Activated CD8-positive, alpha-beta T cell treated with anti-CD3 and anti-CD28 coated beads for 36 hours (primary cell): Measurements from ENCODE around the gene CNPY1. TPM values are rescaled to one million over a fixed set of nuclear protein-coding genes. Genes with fewer than 3 reads are reported as not detected.

ENCODE experiments used
- ATAC-seq: fragments of 200-7000 bp; cut with Tn5 transposase; one replicate; pipeline ENCODE4 v1.10.0; 2021; ENCODE audit warnings: mild to moderate bottlenecking, moderate library complexity
- CTCF ChIA-PET: fragments of 350-600 bp; sonication (Branson Sonifier 250); formaldehyde crosslinking; loops from one replicate; lab custom pipeline; 2021; ENCODE audit warnings: antibody characterized with exemption; lab: Charles Lee
- POLR2A ChIA-PET: fragments of 350-600 bp; sonication (Branson Sonifier 250); formaldehyde crosslinking; loops from one replicate; lab custom pipeline; 2021; ENCODE audit warnings: antibody characterized with exemption; lab: Charles Lee
- DNase-seq: peaks from one replicate; pipeline ENCODE4 v3.0.0-alpha.2; 2020
- H3K27ac Mint-ChIP-seq: one replicate; pipeline ENCODE4 v1.8.0; 2021; ENCODE audit warnings: mild to moderate bottlenecking, mixed read lengths
- H3K27me3 Mint-ChIP-seq: one replicate; pipeline ENCODE4 v1.8.0; 2021; ENCODE audit warnings: mixed read lengths
- H3K36me3 Mint-ChIP-seq: one replicate; pipeline ENCODE4 v1.8.0; 2021; ENCODE audit warnings: low read depth, mixed read lengths
- H3K4me1 Mint-ChIP-seq: one replicate; pipeline ENCODE4 v1.8.0; 2021; ENCODE audit warnings: low read depth, mixed read lengths
- H3K4me3 Mint-ChIP-seq: one replicate; pipeline ENCODE4 v1.8.0; 2021; ENCODE audit warnings: mild to moderate bottlenecking, moderate library complexity, mixed read lengths
- H3K9me3 Mint-ChIP-seq: one replicate; pipeline ENCODE4 v1.8.0; 2021; ENCODE audit warnings: mixed read lengths
- intact Hi-C: fragments of 100-400 bp; cut with micrococcal nuclease; formaldehyde crosslinking; loops from one replicate; pipeline ENCODE4 v1.10.0; 2022
- total RNA-seq, 2 experiments: library from RNA; stranded (reverse); gene quantifications; one replicate each; pipeline ENCODE4 v1.2.3, GENCODE V29; 2021
- TF ChIP-seq, protein P1 (sequence below): fragments of 200-600 bp; IDR thresholded peaks from one replicate; pipeline ENCODE4 v1.8.0; 2022; ENCODE audit warnings: antibody characterized with exemption, mild to moderate bottlenecking

CNPY1 gene
- total RNA-seq, 2 experiments from 2014 or later: not detected

DNA sequence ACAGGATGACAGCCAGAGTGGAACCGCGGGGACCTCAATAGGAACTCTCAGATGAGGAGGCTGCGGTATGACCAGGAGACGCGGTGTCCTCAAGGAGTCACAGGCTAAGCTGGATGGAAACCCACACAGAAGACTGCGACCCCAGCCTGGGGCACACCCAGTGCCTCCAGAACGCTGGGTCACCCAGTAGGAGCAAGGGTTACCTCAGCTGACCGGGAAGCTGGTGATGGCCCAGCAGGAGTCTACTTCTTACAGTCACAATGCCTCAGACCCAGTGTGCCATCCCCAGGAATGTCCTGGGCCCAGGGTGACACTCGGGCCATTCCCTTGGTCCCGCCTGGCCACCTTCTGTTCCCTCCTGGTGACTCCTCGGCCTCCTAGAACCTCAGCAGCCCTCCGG lies 29.9 kb downstream of the CNPY1 start:
- peaks cover 37% of the 10 kb centered on the region for H3K27me3 Mint-ChIP-seq
- ChIA-PET CTCF (no interaction called here), POLR2A (no interaction called here)
- TF ChIP-seq, protein P1, sequence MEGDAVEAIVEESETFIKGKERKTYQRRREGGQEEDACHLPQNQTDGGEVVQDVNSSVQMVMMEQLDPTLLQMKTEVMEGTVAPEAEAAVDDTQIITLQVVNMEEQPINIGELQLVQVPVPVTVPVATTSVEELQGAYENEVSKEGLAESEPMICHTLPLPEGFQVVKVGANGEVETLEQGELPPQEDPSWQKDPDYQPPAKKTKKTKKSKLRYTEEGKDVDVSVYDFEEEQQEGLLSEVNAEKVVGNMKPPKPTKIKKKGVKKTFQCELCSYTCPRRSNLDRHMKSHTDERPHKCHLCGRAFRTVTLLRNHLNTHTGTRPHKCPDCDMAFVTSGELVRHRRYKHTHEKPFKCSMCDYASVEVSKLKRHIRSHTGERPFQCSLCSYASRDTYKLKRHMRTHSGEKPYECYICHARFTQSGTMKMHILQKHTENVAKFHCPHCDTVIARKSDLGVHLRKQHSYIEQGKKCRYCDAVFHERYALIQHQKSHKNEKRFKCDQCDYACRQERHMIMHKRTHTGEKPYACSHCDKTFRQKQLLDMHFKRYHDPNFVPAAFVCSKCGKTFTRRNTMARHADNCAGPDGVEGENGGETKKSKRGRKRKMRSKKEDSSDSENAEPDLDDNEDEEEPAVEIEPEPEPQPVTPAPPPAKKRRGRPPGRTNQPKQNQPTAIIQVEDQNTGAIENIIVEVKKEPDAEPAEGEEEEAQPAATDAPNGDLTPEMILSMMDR: no peak
- intact Hi-C loops: no loop called here
- H3K9me3 Mint-ChIP-seq: no peaks in the 10 kb centered on the region
- DNase-seq (no peak), ATAC-seq (no peak)
- no peaks in the 10 kb centered on the region for H3K36me3 Mint-ChIP-seq
- no peak overlapping the region for H3K4me3 Mint-ChIP-seq
- H3K27ac Mint-ChIP-seq: no peak overlapping the region
- no peaks in the 10 kb centered on the region for H3K4me1 Mint-ChIP-seq

DNA sequence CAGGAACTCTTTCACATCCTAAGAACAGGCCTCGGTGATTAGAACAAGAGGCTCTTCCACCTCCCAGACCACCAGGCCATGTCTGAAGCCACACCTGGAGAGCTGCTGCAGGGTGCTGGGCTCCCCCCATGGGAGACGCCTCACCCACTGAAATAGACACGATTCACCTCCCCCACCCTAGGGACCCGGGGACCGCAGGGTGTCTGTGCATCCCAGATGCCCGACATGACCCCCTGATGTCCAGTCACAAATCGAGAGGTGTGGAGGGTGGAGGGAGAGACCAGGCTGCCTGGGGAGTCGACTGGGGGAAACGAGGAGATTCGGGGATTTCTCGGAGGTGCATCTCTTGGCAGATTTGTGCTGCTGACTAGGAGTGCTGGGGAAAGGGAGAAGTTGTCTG lies 31.0 kb downstream of the CNPY1 start:
- ChIA-PET POLR2A (interaction anchor here (0.5 kb wide), 1 partner anchor 435 kb away, joined by 3 read pairs; no protein-coding TSS in a partner anchor), CTCF (no interaction called here)
- intact Hi-C loops: no loop called here
- TF ChIP-seq, protein P1: no peak
- Mint-ChIP-seq H3K9me3 (no peaks in the 10 kb centered on the region), H3K27ac (no peak overlapping the region), H3K4me1 (peaks cover 2% of the 10 kb centered on the region), H3K27me3 (peaks cover 46% of the 10 kb centered on the region), H3K36me3 (no peaks in the 10 kb centered on the region), H3K4me3 (no peak overlapping the region)
- no peak for DNase-seq
- ATAC-seq: no peak

DNA sequence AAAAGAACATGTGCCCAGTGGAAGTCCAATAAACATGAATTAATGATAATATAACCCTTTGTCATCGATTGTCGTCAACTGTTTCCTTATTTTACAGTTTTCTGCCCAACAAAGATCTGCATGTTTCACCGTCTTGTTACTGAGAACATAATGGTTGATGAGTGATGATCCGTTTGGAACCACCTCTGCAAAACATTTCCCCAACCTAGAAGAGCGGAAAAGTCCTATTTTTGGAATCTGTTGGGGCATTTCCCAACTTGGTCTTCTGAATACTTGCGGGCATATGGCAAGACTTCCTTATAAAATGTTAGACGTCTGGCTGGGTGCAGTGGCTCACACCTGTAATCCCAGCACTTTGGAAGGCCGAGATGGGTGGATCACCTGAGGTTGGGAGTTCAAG lies 32.1 kb downstream of the CNPY1 start:
- Mint-ChIP-seq H3K4me1 (peaks cover 7% of the 10 kb centered on the region), H3K27me3 (peaks cover 46% of the 10 kb centered on the region), H3K4me3 (no peak overlapping the region), H3K9me3 (no peaks in the 10 kb centered on the region), H3K36me3 (no peaks in the 10 kb centered on the region), H3K27ac (no peak overlapping the region)
- TF ChIP-seq, protein P1: no peak
- ChIA-PET CTCF (no interaction called here), POLR2A (no interaction called here)
- intact Hi-C loops: no loop called here
- ATAC-seq: no peak
- no peak for DNase-seq

DNA sequence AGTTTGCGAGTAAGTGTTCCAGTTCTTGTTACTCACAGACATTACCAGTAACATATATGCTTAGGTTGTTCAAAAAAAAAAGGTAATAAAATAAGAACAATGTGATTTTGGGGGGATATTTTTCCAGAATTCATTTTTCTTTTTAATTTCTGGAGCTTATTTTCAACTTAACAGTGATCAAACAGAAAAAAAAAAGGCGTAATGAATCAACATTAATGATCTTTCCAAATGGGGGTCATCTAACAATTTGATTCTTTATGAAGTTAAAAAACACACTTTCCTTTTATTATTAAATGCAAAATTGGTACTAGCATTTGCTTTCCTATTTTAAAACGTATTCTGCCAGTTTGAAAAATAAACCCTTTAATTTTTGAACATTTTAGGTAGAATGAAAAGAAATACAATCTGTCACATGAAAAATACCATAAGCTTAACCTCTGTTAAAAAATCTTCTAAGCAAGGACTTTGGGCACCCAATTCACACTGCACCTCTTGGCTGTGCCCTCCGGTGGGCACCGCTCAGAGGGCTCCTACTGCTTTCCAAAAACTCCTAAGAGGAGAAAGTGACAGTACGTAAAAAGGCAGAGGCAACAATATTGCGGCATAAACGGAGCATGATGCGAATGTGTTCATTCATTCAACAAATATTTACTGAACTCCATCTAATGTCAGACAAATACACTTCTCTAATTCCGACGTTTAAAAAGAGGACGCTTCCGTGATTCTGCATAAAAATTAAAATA lies 32.6 kb downstream of the CNPY1 start:
- no peak for DNase-seq
- no peak overlapping the region for H3K4me3 Mint-ChIP-seq
- TF ChIP-seq, protein P1: no peak
- intact Hi-C loops: no loop called here
- H3K9me3 Mint-ChIP-seq: no peaks in the 10 kb centered on the region
- ChIA-PET CTCF (interaction anchor here (1.1 to 1.6 kb wide), 2 partner anchors 44 to 587 kb away, joined by 3 to 4 read pairs; no protein-coding TSS in a partner anchor), POLR2A (no interaction called here)
- peaks cover 51% of the 10 kb centered on the region for H3K27me3 Mint-ChIP-seq
- H3K4me1 Mint-ChIP-seq: peaks cover 12% of the 10 kb centered on the region
- no peak for ATAC-seq
- H3K27ac Mint-ChIP-seq: no peak overlapping the region
- no peaks in the 10 kb centered on the region for H3K36me3 Mint-ChIP-seq

DNA sequence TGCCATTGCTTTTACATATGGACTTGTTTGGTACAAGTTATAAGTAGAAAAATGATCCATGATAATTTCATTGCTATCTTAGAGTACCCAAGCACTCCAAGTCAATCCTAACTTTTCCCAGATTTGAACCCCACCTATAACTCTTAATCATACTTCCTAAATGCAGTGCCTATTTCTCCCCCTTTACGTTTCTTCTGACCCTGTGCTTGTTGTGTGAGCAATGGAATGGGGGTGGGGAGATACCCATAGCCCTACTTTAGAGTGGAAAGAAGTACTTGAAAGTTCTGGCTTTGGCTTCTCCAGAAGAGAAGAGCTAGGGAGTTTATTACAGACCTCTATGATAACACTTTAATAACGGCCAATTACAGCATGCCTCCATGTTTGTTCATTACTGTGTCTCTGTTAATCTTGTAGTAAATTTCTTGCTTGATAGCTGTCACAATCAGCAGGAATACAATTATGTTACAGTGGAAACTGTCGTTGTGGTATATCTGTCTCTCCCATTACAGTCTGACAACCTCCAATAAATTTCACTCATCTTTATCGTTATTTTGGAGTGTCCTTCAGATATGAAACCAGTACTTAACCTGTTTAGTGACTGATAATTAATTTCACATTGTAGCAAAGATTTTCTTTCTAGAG lies 34.0 kb downstream of the CNPY1 start:
- H3K4me1 Mint-ChIP-seq: peaks cover 12% of the 10 kb centered on the region
- no peak overlapping the region for H3K27ac Mint-ChIP-seq
- H3K36me3 Mint-ChIP-seq: no peaks in the 10 kb centered on the region
- TF ChIP-seq, protein P1: no peak
- no peak for ATAC-seq
- H3K27me3 Mint-ChIP-seq: peaks cover 62% of the 10 kb centered on the region
- ChIA-PET POLR2A (no interaction called here), CTCF (interaction anchor here (1.6 to 1.9 kb wide), 2 partner anchors 13 to 43 kb away, joined by 4 to 8 read pairs; no protein-coding TSS in a partner anchor)
- H3K4me3 Mint-ChIP-seq: no peak overlapping the region
- DNase-seq: no peak
- intact Hi-C loops: no loop called here
- H3K9me3 Mint-ChIP-seq: no peaks in the 10 kb centered on the region
